ENCODE data around the gene CDH4.

The CDH4 gene

DNA sequence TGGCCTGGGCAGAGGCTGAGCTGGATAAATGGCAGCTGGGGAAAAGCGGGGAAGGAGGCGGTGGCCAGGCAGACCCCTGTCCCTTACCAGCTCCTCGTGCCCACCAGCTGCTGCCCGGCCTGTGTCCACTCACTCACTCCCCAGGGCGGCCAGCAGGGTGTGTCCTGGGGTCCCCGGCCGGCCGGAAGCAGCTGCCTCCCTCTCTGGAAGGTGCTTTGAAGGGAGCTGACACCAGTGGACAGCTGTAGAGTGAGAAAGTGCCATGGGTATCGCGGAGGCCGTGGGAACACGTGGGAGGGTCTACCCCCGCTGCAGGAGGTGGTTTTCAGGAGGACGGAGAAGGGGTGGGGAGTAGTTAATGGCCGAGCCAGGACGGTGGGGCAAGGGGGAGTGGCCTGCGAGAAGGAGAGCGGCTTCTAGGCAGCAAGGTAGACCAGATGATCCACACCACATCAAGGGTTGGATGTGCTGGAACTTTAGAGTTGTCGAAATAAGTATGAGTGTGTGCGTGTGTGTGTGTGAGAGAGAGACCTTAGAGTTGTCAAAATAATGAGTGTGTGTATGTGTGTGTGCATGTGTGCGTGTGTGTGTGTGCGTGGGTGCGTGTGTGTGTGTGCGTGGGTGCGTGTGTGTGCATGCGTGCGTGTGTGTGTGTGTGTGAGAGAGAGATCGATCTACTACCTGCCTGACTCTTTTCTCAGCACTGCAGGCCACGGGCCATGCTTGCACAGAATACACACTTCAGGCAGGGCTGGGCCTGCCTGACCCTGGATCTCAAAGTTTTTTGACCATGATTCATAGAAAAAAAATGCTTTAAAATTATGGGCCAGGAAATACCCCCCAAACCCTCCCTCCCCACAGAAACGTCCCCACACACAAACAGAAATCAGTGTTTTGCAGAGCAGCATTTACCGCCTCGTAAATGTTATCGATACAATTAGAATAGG is 43.9 kb downstream of the CDH4 start:
- DNase-seq, result no peak
- in situ Hi-C loops (cut with HindIII; ENCODE audit: low pct_ligation_motif_present, low pct_unique_long_range_greater_than_20kb, low sequenced_read_pairs), result no loop called here

DNA sequence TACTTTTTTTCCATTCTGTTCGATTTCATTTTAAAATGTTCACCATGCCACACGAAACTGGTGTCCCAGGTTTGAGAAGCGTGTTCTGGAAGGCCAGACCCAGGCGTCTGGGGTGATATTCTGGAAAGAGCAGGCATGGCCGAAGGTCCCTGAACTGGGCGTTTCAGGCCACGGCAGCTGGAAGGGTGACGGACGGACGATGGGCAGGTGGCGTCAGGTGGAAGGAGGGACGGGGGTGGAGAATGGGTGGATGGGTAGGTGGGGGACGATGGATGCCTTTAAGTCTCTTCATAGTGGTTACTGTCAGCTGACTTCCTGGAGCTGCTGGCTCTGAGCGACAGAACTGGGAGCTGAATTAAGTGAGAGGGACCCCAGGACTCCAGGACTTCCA is 44.6 kb downstream of the CDH4 start:
- no peak for DNase-seq
- in situ Hi-C loops (cut with HindIII; ENCODE audit: low pct_ligation_motif_present, low pct_unique_long_range_greater_than_20kb, low sequenced_read_pairs), result no loop called here

DNA sequence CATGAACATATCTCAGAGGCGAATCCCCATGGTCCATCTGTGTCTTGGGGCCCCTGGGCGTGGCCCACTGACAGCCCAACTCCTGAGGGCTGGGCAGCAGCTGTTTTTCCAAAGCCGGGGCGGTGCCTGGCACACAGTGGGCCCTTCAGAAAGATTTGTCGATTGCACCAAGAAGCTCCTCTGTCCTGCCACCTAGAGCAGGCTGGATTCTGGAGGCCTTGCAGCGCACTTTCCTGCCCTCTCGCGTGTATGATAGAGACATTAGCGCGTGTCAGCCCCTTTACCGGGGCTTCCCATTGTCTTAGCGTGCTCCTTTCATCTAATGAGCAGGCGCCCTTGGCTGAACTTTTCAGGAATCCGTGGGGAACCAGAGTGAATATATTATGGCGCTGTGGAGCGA is 45.4 kb downstream of the CDH4 start:
- in situ Hi-C loops (cut with HindIII; ENCODE audit: low pct_ligation_motif_present, low pct_unique_long_range_greater_than_20kb, low sequenced_read_pairs), result no loop called here
- no peak for DNase-seq

DNA sequence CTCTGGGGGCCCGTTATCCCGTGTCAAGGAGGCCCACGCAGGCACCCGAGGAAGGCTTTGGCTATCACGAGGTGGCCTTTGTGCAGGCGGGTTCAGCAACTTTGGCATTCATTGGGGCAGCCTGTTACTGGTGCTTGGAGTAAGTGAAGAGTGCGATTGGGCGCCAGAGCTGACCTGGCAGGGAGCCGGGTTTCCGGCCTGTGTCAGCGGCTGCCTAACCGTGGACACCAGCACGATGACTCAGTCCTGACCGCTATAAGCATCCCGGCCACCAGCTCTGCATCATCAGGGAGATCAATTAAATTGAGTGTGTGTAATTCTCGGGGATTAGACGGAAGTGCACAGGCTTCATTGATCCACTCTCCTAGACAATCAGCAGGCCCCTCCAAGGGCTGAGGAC is 45.9 kb downstream of the CDH4 start:
- no peak for DNase-seq

DNA sequence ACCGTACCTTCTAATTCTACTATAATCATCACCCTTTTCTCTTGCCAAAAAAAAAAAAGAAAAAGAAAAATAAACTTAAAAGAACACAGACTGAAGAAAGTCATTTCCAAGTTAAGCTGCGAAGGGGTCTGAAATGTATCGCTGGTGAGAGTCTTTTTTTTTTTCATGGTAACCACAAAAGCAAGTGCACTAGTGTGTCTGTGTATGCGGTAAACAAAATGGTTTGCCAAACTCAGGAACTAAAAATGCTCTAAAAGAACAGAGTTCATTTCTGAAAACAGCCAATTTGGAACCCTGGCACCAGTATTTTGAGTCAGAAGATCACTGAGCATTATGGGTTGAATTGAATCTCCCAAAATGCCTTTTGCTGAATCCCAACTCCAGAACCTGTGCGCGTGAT is 46.6 kb downstream of the CDH4 start:
- no peak for DNase-seq
- in situ Hi-C loops (cut with HindIII; ENCODE audit: low pct_ligation_motif_present, low pct_unique_long_range_greater_than_20kb, low sequenced_read_pairs), result no loop called here

More for the DNA sequence above, 45.9 kb downstream of the CDH4 start:
- in situ Hi-C loops (cut with HindIII; ENCODE audit: low pct_ligation_motif_present, low pct_unique_long_range_greater_than_20kb, low sequenced_read_pairs), result no loop called here

DNA sequence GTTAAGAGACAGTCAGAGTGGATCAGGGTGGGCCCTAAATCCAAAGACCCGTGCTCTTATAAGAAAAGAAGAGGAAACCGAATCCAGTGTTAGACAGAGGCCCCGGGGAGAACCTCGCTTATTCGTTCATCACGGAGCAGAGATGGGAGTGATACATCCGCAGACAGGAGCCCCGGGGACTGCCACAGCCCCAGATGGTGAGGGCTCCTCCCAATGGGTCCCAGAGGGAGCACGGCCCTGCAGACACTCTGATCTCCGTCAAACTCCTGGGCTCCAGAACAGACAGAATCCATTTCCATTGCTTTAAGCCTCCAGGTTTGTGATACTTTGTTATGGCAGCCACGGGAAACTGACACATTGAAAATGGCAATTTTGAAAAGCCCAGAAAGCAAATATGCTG is 47.0 kb downstream of the CDH4 start:
- DNase-seq, result no peak
- in situ Hi-C loops (cut with HindIII; ENCODE audit: low pct_ligation_motif_present, low pct_unique_long_range_greater_than_20kb, low sequenced_read_pairs), result no loop called here

DNA sequence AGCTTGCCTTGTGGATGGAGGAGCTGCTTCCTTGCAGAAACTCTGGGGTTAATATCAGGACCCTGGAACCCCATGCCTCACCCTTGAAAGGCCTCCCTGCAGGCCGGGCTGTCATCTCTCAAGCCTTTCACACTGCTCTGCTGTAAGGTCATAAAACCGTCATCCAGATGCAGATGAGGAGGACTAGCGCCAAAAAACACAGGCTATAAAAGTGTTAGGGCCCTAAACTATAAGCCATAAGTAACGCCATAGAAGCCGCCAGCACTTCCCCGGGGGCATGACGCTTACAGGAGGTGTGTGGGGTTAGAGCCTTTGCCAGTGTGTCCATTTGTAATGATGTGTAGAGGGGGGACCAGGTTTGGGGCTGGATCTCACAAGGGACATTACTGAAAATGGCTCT is 47.6 kb downstream of the CDH4 start:
- in situ Hi-C loops (cut with HindIII; ENCODE audit: low pct_ligation_motif_present, low pct_unique_long_range_greater_than_20kb, low sequenced_read_pairs), result no loop called here
- no peak for DNase-seq

DNA sequence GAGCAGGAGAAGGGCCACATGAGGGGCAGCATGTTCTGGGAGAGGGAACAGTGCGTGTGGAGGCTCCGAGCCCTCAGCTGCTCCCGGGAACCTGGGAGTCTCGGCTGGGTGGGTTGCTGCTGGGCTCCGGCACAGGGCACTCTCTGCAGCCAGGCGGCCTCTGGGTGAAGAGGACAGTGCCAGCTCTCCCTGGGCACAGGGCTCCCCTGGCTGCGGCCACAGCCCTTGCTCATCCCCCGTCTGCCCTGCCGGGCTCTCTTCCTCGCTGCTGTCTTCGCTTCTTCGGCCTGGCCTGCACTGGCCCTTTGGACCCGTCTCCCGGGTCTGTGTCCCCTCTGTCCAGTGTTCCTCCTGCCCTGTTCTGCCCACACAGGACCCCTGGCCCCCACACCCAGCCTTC is 48.2 kb downstream of the CDH4 start:
- DNase-seq, result no peak
- in situ Hi-C loops (cut with HindIII; ENCODE audit: low pct_ligation_motif_present, low pct_unique_long_range_greater_than_20kb, low sequenced_read_pairs), result no loop called here

DNA sequence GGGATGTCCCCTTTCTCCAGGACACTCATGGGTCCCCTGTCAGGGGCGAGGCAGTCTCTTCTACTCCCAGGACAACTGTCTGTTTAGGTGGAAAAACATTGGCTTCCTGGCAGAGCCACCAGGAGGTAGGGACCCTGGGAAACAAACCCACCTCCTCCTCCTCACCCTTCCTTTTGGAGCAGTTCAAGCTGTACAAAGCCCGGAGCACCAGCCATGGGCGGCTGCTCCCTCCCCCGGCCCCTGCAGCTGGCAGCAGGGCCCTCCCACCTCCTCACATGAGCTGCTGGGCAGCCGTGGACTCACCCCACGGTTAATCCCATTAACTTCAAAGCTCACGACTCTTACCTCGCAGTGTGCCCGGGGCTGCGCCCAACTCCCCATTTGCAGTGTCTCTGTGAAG is 48.6 kb downstream of the CDH4 start:
- DNase-seq, result no peak
- in situ Hi-C loops (cut with HindIII; ENCODE audit: low pct_ligation_motif_present, low pct_unique_long_range_greater_than_20kb, low sequenced_read_pairs), result no loop called here

DNA sequence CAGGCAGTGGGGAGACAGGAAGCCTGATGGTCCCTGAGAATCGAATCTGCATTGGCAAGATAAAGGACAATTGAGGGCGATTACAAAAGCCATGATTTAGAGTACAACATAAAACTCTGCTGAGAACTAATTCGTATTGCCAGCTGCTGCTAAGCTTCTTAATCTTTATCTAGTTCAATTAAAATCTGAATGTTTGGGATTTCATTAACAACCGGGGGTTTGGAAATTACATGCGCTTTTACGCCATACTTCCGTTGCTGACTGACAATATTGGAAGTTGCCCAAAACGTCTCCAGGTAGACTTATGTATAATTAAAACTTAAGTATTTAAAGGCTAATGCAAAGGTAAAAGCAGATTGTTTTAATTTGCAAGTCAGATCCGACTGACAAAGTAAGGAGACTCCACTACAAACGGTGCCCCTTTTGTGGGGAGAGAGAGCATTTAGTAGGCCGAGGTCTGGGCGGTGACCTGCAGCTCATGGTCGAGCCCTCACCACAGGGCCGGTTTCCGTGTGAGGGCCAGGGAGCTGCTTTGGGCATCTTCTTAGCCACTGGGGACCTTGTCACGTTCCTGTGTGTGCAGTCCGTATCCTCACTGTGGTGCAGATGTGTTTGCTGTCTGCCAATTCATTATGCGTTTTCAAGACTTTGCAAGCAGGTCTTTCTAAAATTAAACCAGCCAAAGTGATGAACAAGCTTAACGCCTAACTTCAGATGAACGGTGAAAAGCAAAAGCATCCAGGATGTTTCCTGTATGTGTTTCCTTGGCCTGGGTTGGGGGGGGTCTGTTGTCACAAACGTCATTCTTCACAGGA is 49.9 kb downstream of the CDH4 start:
- in situ Hi-C loops (cut with HindIII; ENCODE audit: low pct_ligation_motif_present, low pct_unique_long_range_greater_than_20kb, low sequenced_read_pairs), result no loop called here
- DNase-seq, result no peak

DNA sequence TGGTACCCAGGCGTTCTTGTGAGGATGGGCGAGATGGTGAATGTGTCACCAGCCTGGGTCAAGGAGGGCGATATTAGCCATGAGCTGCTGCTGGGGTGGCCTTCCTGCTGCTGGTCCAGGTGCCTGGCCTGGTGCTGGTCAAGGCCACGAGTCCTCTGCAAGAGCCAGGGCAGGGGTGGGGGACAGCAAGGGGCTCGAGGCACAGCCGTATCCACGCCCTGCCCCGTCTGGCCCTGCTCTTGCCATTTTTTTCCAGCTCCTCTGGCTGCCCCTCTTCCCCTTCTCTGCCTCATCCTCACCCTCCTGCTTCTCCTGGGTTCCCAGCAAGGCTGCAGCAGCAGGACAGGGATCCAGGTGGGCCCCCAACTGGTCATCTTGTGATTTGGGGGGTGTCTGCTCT is 51.2 kb downstream of the CDH4 start:
- in situ Hi-C loops (cut with HindIII; ENCODE audit: low pct_ligation_motif_present, low pct_unique_long_range_greater_than_20kb, low sequenced_read_pairs), result no loop called here
- DNase-seq, result no peak

DNA sequence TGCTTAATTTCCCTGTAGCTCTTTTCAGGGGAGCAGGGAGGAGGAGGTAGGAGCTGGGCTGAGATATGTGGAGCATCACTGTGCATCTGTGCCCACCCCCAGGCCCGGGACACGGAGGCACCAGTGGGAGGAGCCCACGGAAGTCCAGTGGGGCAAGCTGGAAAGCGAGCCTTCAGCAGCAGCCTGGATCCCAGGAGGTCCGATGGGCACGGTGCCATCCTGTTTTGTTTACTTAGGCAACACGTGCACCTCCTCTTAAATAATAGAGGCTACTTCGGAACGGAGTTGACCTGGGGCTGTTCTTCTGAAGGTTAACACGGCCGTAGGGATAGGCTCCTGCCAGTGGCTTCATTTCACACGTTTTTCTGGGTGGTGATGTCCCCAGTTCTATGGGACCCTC is 51.6 kb downstream of the CDH4 start:
- in situ Hi-C loops (cut with HindIII; ENCODE audit: low pct_ligation_motif_present, low pct_unique_long_range_greater_than_20kb, low sequenced_read_pairs), result no loop called here

DNA sequence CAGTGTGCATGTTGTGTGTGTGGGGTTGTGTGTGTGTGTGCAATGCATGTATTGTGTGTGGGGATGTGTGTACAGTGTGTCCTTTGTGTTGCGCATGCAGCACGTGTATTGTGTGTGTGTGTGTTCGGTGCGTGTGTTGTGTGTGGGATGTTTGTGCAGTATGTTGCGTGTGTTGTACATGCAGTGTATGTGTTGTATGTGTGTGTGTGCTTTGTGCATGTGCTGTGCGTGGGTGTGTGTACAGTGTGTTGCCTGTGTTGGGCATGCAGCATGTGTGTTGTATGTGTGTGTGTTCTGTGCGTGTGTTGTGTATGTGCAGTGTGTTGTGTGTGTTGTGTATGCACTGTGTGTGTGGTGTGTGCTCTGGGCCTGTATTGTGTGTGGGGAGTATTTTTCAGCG is 52.7 kb downstream of the CDH4 start:
- DNase-seq, result no peak
- in situ Hi-C loops (cut with HindIII; ENCODE audit: low pct_ligation_motif_present, low pct_unique_long_range_greater_than_20kb, low sequenced_read_pairs), result no loop called here

More for the DNA sequence above, 51.6 kb downstream of the CDH4 start:
- DNase-seq, result no peak

DNA sequence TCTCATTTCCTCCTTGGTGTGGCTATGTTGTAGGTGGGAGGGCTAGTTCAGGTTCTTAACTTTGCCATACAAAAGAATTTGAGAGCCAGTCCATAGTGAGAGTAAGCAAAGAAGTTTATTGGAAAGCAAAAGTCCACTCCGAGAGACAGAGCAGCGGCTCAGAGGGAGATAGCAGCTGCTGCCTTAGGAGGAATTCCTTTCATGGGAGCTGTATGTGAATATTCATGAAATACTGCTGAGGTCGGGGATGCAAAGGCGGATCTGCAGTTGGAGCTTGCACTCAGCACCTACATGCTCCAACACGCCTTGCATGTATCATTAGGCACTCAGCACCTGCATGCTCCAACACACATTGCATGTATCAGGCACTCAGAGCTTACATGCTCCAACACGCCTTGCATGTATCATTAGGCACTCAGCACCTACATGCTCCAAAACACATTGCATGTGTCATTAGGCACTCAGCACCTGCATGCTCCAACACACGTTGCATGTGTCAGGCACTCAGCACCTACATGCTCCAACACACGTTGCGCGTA is 54.9 kb downstream of the CDH4 start:
- in situ Hi-C loops (cut with HindIII; ENCODE audit: low pct_ligation_motif_present, low pct_unique_long_range_greater_than_20kb, low sequenced_read_pairs), result no loop called here
- no peak for DNase-seq

DNA sequence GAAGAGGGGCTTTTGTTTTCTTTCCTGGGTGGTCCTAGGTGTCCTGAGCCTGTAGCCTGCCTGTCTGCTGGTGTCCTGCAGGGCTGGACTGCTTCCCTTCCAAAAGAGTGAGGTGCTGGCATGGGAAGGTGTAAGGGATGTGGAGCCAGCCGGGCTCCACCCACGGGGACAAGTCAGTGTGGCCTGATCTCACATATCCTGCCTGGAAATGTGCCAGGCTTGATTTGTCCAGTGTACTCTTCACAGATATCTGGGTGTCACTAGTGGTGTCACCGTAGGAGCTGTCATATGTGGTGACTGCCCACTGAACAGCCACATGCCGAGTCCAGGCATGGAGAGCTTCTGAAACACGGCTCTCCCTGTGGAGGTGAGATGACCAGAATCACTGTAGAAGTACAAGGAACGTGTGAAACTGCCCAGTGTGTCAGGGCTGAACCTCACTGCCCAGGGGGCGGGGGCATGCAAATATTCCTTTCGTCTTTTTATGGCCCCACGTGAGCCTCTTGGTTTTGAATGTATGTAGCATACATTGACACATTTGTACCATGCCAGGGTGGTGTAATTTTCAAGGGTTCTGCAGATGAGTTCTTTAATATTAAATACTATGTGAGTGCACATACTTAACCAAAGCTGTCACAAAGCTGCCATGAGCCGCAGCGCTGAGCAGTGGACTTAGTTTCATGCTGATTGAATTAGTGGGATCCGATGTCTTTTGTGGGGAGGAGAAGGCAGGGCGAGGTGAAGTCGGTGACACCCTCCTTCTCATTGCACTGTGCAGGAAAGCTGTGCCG is 55.8 kb downstream of the CDH4 start:
- in situ Hi-C loops (cut with HindIII; ENCODE audit: low pct_ligation_motif_present, low pct_unique_long_range_greater_than_20kb, low sequenced_read_pairs), result no loop called here
- no peak for DNase-seq

DNA sequence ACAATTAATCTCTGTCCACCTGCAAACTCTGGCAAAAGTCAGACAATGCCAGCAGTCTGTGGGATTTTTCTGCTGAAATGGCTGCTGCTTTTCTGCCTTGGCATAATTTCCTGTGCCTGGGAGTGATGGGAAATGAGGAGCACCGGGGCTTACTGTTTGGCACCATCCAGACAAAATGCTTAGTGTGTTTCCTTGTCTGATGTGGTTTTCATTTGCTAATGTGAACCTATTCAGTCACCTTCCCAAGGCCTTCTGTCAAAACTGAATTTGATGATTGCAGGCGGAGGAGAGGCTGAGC is 56.4 kb downstream of the CDH4 start:
- in situ Hi-C loops (cut with HindIII; ENCODE audit: low pct_ligation_motif_present, low pct_unique_long_range_greater_than_20kb, low sequenced_read_pairs), result no loop called here
- DNase-seq, result no peak

DNA sequence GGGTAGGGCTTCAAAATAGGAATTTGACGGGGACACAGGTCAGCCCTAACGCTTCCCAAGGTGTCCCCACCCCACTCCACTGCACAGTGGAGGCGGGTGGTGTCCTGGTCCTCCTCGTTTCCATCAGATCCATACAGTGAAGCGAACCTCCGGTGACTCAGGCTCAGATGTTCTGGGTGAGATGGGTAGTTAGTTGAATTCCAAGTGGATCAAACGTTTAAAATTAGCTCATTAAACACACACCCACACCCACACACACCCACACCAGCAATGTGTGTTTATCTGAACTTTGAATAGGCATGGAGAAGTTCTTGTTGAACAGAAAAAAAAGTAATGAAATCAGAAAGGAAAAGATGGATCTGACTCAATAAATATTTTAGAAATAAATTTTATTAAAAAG is 58.9 kb downstream of the CDH4 start:
- DNase-seq, result no peak
- in situ Hi-C loops (cut with HindIII; ENCODE audit: low pct_ligation_motif_present, low pct_unique_long_range_greater_than_20kb, low sequenced_read_pairs), result no loop called here

DNA sequence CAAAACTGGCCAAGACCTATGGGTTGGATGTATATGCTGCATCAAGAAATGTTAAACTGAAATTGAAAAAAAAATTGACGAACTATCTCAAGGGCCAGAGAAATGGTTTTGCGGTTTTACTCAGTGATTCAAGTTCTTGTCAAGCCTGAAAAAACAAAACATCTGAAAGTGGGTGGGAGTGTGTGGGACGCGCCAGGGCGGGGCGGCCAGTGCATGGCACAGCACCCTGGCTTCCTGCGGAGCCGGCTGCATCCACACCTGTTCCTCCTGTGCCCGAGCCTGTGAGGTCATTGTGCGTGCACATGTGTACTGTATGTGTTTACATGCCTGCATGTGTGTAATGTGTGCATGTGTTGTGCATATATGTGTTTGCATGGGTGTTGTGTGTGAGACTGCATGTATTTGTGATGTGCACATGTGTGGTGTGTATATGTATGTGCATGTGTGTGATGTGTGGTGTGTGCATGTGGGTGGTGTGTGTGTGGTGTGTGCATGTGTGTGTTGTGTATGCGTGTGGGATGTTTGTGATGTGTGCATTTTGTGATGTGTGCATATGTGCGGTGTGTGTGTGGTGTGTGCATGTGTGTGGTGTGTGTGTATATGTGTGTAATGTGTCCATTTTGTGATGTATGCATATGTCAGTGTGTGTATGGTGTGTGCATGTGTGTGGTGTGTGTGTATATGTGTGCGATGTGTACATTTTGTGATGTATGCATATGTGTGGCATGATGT is 59.8 kb downstream of the CDH4 start:
- DNase-seq, result no peak
- in situ Hi-C loops (cut with HindIII; ENCODE audit: low pct_ligation_motif_present, low pct_unique_long_range_greater_than_20kb, low sequenced_read_pairs), result no loop called here

All from ACHN (cell line).